ENCODE measurements around the gene BRINP3.

The BRINP3 gene

GRCh38 chr1:190183588-190183987 is 294.1 kb downstream of the BRINP3 start:
- no peak for DNase-seq (ENCODE audit: low read depth)
- H3K4me3 ChIP-seq (ENCODE audit: low read depth, low read length), result no peak overlapping the region
- no peak for TF ChIP-seq MAX (IDR thresholded peaks at IDR 0.05; ENCODE audit: low read depth, low read length)
- TF ChIP-seq MYC (IDR thresholded peaks at IDR 0.05; ENCODE audit: low read depth, low read length), result no peak
- no peak for TF ChIP-seq POLR2A (IDR thresholded peaks at IDR 0.05; ENCODE audit: extremely low read depth, insufficient read length)
- TF ChIP-seq, protein P1, sequence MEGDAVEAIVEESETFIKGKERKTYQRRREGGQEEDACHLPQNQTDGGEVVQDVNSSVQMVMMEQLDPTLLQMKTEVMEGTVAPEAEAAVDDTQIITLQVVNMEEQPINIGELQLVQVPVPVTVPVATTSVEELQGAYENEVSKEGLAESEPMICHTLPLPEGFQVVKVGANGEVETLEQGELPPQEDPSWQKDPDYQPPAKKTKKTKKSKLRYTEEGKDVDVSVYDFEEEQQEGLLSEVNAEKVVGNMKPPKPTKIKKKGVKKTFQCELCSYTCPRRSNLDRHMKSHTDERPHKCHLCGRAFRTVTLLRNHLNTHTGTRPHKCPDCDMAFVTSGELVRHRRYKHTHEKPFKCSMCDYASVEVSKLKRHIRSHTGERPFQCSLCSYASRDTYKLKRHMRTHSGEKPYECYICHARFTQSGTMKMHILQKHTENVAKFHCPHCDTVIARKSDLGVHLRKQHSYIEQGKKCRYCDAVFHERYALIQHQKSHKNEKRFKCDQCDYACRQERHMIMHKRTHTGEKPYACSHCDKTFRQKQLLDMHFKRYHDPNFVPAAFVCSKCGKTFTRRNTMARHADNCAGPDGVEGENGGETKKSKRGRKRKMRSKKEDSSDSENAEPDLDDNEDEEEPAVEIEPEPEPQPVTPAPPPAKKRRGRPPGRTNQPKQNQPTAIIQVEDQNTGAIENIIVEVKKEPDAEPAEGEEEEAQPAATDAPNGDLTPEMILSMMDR (IDR thresholded peaks at IDR 0.05; ENCODE audit: low read depth, low read length), result no peak

- no peak for DNase-seq (ENCODE audit: low read depth)
- TF ChIP-seq MYC (IDR thresholded peaks at IDR 0.05; ENCODE audit: low read depth, low read length) (no peak), POLR2A (IDR thresholded peaks at IDR 0.05; ENCODE audit: extremely low read depth, insufficient read length) (no peak), MAX (IDR thresholded peaks at IDR 0.05; ENCODE audit: low read depth, low read length) (no peak)
- no peak overlapping the region for H3K4me3 ChIP-seq (ENCODE audit: low read depth, low read length)
Observed at GRCh38 chr1:190179817-190180216, 297.8 kb downstream of the BRINP3 start.

GRCh38 chr1:190178827-190179226 is 298.8 kb downstream of the BRINP3 start:
- no peak for TF ChIP-seq MAX (IDR thresholded peaks at IDR 0.05; ENCODE audit: low read depth, low read length)
- TF ChIP-seq MYC (IDR thresholded peaks at IDR 0.05; ENCODE audit: low read depth, low read length), result no peak
- no peak for TF ChIP-seq POLR2A (IDR thresholded peaks at IDR 0.05; ENCODE audit: extremely low read depth, insufficient read length)
- TF ChIP-seq, protein P1 (IDR thresholded peaks at IDR 0.05; ENCODE audit: low read depth, low read length), result no peak
- no peak for DNase-seq (ENCODE audit: low read depth)
- no peak overlapping the region for H3K4me3 ChIP-seq (ENCODE audit: low read depth, low read length)

- no peak for DNase-seq (ENCODE audit: low read depth)
- no peak overlapping the region for H3K4me3 ChIP-seq (ENCODE audit: low read depth, low read length)
- TF ChIP-seq, protein P1 (IDR thresholded peaks at IDR 0.05; ENCODE audit: low read depth, low read length), result no peak
- TF ChIP-seq MAX (IDR thresholded peaks at IDR 0.05; ENCODE audit: low read depth, low read length) (no peak), POLR2A (IDR thresholded peaks at IDR 0.05; ENCODE audit: extremely low read depth, insufficient read length) (no peak), MYC (IDR thresholded peaks at IDR 0.05; ENCODE audit: low read depth, low read length) (no peak)
Observed at GRCh38 chr1:190177555-190177954, 300.1 kb downstream of the BRINP3 start.

GRCh38 chr1:190176776-190177175 is 300.9 kb downstream of the BRINP3 start:
- no peak overlapping the region for H3K4me3 ChIP-seq (ENCODE audit: low read depth, low read length)
- TF ChIP-seq POLR2A (IDR thresholded peaks at IDR 0.05; ENCODE audit: extremely low read depth, insufficient read length), result no peak
- TF ChIP-seq MAX (IDR thresholded peaks at IDR 0.05; ENCODE audit: low read depth, low read length), result no peak
- no peak for TF ChIP-seq MYC (IDR thresholded peaks at IDR 0.05; ENCODE audit: low read depth, low read length)
- TF ChIP-seq, protein P1 (IDR thresholded peaks at IDR 0.05; ENCODE audit: low read depth, low read length), result no peak
- no peak for DNase-seq (ENCODE audit: low read depth)

GRCh38 chr1:190175320-190175719 is 302.3 kb downstream of the BRINP3 start:
- H3K4me3 ChIP-seq (ENCODE audit: low read depth, low read length), result no peak overlapping the region
- no peak for DNase-seq (ENCODE audit: low read depth)
- TF ChIP-seq, protein P1 (IDR thresholded peaks at IDR 0.05; ENCODE audit: low read depth, low read length), result no peak
- TF ChIP-seq POLR2A (IDR thresholded peaks at IDR 0.05; ENCODE audit: extremely low read depth, insufficient read length) (no peak), MYC (IDR thresholded peaks at IDR 0.05; ENCODE audit: low read depth, low read length) (no peak), MAX (IDR thresholded peaks at IDR 0.05; ENCODE audit: low read depth, low read length) (no peak)
